NOMO-1 treated with DMSO at 0.1 percent for 48 hours (cell line): Measurements from ENCODE around the gene EFNA1.
"Not testable (repeated sequence)": the region's sequence is repeated elsewhere in the genome, so short reads cannot be mapped to it uniquely, and the experiment has no call there.

ENCODE experiments used
- DNase-seq: peaks from one replicate; lab custom pipeline; 2025; ENCODE audit not compliant: unreplicated experiment; lab: John Stamatoyannopoulos, UW

Gene EFNA1

DNA sequence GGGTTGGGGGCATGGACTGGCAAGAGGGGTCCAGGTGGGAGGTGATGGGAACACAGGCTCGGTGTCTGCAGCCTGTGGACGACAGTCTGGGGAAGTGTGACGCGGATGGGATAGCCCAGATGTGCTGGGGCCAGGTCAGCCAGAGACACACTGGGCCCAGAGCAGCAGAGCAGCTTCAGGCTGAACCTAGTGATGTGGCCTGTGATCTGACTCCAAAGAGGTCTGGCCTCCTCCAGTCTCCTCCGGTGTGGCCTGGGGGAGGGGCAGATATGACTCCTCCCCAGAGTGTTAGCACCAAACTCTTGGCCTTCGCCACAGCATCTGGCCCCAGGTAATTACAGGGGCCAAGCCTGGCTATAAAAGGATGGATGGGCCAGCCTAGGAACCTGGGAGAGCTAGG, 35.5 kb upstream of the EFNA1 start:
- DNase-seq, result no peak

DNA sequence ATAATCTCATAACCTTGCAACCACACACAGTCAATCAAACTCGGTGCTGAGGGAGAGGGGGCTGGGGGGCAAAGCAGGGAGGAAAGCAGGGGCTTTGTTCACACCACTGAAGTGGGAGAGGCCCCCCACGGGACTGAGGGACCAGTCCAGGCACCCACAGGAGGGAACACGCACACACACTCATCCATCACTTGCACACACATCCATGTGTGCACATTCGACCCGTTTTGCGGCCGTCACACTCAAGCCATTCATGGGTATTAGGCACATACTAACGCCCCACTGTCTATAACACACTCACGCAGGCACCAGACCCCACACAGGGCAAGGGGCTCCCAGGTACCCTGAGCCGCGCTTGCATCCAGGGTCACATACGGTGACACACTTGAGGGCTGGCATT, 35.0 kb upstream of the EFNA1 start:
- DNase-seq, result no peak

GRCh38 chr1:155093911-155094621, 33.6 kb upstream of the EFNA1 start:
- DNase-seq, result peak; percentile 62

GRCh38 chr1:155094622-155094948, 33.1 kb upstream of the EFNA1 start:
- DNase-seq, result no peak

DNA sequence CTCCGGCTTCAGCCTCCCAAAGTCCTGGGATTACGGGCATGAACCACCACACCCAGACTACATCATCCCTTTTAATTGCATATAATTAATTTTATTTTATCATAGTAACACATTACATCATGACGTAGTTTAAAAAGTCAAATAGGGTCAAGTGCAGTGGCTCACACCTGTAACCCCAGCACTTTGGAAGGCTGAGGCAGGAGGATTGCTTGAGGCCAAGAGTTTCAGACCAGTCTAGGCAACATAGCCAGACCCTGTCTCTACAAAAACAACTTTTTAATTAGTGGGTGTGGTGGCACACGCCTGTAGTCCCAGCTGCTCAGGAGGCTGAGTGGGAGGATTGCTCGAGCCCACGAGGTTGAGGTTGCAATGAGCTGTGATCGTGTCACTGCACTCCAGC, 28.3 kb upstream of the EFNA1 start:
- no peak for DNase-seq

GRCh38 chr1:155103325-155103724, 24.4 kb upstream of the EFNA1 start:
- no peak for DNase-seq

- DNase-seq, result no peak
Observed at GRCh38 chr1:155104605-155105534, 22.8 kb upstream of the EFNA1 start.

DNA sequence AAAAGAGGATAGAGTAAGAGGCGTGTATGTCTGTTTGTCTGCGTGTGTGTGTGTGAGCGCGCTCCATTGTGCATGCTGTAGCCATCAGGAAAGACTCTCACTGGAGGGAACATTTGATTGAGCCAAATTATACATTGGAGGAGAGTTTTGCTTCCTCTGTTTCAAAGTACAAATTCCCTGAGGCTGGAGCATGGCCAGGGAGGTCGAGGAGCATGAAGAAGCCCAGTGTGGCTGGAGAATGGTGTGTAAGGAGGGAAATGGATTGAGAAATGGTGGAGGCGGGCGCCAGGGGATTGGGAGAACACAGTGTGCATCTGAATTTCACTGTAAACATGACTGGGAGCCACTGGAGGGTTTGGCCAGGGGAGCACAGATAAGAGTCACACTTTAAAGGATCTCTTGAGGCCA, 22.1 kb upstream of the EFNA1 start:
- DNase-seq, result no peak

GRCh38 chr1:155106862-155107261, 20.8 kb upstream of the EFNA1 start:
- DNase-seq, result no peak

DNA sequence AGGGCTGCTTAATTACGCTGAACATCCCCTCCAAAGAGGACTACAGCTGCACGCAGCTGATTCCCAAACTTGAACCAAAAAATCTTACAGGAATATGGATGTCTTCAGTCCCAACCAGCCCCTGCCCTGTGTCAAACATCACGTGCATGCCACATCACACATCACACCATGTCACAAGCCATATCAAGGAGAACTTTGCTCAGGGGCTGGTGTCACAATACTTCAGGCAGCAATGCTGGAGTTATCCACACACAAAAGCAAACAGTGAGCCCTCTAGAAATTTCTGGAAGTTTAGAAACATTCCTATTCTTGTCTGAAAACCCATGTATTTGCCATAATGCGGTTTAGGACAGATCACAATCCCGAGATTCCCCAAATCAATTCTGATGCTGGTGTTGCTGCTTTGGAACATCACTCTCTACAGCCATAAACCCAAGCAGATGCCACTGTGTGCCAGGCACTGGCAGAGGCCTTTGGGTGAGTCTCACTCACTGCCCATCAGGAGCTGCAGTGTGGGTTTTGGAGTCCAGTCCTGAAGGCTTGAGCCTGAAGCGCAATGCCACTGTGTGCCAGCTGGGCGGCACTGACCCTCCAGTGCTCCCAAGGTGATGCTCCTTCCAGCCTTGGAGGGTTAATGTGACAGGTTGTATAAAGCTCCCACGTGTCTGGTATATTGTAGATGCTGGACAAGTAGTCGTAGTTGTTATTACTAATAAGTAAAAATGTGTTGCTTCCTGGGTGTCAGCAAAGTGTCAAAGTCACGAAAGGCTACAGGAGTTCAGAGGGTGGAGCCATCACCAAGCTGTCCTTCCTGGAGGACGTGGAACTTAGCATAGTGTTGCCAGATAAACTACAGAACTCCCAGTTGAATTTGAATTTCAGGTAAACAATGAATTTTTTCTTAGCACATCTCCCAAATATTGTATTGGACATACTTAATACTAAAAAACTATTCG, 20.1 kb upstream of the EFNA1 start:
- DNase-seq, result no peak

- no peak for DNase-seq
Observed at GRCh38 chr1:155108296-155108695, 19.4 kb upstream of the EFNA1 start.

GRCh38 chr1:155110381-155110780, 17.3 kb upstream of the EFNA1 start:
- DNase-seq, result no peak

- no peak for DNase-seq
Observed at GRCh38 chr1:155110826-155111225, 16.9 kb upstream of the EFNA1 start.

GRCh38 chr1:155113450-155113980, 14.2 kb upstream of the EFNA1 start:
- DNase-seq, result no peak

GRCh38 chr1:155116113-155116764, 11.4 kb upstream of the EFNA1 start:
- DNase-seq, result no peak

- no peak for DNase-seq
Observed at GRCh38 chr1:155117610-155118009, 10.1 kb upstream of the EFNA1 start.

DNA sequence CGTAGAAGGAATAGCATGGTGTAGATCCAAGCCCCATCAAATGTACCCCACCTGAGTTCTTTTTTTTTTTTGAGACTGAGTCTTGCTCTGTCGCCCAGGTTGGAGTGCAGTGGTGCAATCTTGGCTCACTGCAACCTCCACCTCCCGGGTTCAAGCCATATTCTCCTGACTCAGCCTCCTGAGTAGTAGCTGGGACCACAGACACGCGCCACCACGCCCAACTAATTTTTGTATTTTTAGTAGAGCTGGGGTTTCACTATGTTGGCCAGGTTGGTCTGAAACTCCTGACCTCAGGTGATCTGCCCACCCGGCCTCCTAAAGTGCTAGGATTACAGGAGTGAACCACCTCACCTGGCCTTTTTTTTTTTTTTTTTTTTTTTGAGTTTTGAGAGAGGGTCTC, 9.6 kb upstream of the EFNA1 start:
- DNase-seq, result not testable (repeated sequence)

DNA sequence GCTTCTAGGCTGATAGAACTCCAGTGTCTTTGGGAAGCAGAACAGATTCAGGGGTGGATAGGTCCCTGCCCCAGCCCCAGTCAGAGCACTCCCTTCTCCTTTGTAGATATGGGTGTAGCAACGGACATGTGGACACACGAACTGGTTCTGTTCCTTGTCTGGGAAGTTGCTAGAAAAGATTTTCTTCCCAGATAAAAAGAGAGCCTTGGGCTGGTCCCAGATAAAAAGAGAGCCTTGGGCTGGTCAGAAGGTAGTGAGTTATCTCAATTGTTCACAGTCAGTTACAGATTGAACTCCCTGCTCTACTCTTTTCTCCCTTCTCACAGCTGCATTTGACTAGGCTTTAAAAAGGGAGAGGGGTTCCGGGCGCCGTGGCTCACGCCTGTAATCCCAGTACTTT, 7.4 kb upstream of the EFNA1 start:
- no peak for DNase-seq

GRCh38 chr1:155121249-155121648, 6.4 kb upstream of the EFNA1 start:
- no peak for DNase-seq

- DNase-seq, result no peak
Observed at GRCh38 chr1:155122308-155122707, 5.4 kb upstream of the EFNA1 start.

DNA sequence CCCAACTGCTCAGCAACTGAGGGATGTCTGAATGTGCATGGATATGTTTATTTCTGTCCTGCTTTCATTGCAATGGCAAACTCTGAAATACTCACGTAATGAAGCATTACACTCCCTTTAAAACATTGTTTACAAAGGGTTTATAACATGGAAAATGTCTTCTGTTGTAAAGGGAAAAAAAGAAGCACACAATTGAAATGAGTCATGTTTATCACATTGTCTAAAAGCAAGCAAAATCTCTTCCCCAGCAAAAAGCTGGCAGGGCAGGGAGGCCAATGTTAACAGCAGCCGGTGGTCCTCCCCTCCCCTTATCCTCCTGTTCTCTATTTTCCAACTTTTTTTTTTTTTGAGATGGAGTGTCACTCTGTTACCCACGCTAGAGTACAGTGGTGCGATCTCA, 3.9 kb upstream of the EFNA1 start:
- no peak for DNase-seq
